Adrenal gland (tissue), 12 donors: ENCODE data around the gene FXYD3. TPM values are rescaled to one million over a fixed set of nuclear protein-coding genes. Genes with fewer than 3 reads are reported as not detected.
"Not testable (repeated sequence)": the region's sequence is repeated elsewhere in the genome, so short reads cannot be mapped to it uniquely, and the experiment has no call there.

Source experiments
- DNase-seq, 7 donors: peaks; one replicate each; pipeline ENCODE4 v3.0.0-alpha.2; 2019 to 2020
- H3K27ac ChIP-seq, 5 donors: fragments of 200-600 bp; sonication (generic) in 4 of 5; 1 replicate in 3 of 5; 2 replicates in 2 of 5; pipeline versions ENCODE4 v1.5.1 to v1.8.0; 2016 to 2020; ENCODE audit warnings: mild to moderate bottlenecking in 1 of 5
- H3K27me3 ChIP-seq: fragments of 200-600 bp; 2 replicates; pipeline ENCODE4 v1.8.0; 2021
- H3K36me3 ChIP-seq, 2 donors: fragments of 200-600 bp; replicated peaks in 1 of 2; 1 replicate in 1 of 2; 2 replicates in 1 of 2; pipeline versions ENCODE4 v1.5.1 to v1.8.0; 2018 to 2022
- H3K4me1 ChIP-seq, 2 donors: fragments of 200-600 bp; replicated peaks in 1 of 2; 1 replicate in 1 of 2; 2 replicates in 1 of 2; pipeline versions ENCODE4 v1.5.1 to v1.8.0; 2018 to 2021
- H3K4me3 ChIP-seq, 4 donors: fragments of 200-600 bp; sonication (generic) in 3 of 4; one replicate each; pipeline ENCODE4 v1.5.1; 2016 to 2018
- H3K9me3 ChIP-seq, 3 donors: fragments of 200-600 bp; sonication (generic) in 1 of 3; replicated peaks in 1 of 3; 1 replicate in 2 of 3; 2 replicates in 1 of 3; pipeline versions ENCODE4 v1.5.1 to v1.8.0; 2016 to 2021
- POLR2A ChIP-seq, 2 donors: fragments of 450-650 bp; IDR thresholded peaks; one replicate each; pipeline ENCODE4 v1.6.1; 2017; ENCODE audit warnings: antibody characterized with exemption in 2 of 2, mild to moderate bottlenecking in 2 of 2, moderate library complexity in 1 of 2
- WGBS, 4 donors: extraction: QIAGEN DNeasy Blood & Tissue Kit in 2 of 4; methylation state at CpG; one replicate each; pipeline versions ENCODE4 v1.1.5 to v1.1.7; 2013 to 2017; 5-methylcytosine and 5-hydroxymethylcytosine counted together
- intact Hi-C, 2 donors: fragments of 100-400 bp; cut with DNase I; formaldehyde crosslinking; loops; one replicate each; pipeline versions ENCODE4 v1.14.1 to v1.15.0; 2022 to 2023
- polyA plus RNA-seq, 3 donors: library from polyadenylated mRNA; stranded (reverse); fragments of 200-250 nt in 2 of 3; fragments of 350-450 nt in 1 of 3; fragmentation: Illumina TruSeq in 1 of 3; extraction: RNeasy Lipid Tissue Mini Kit (QIAGEN cat#74804) in 1 of 3; gene quantifications; one replicate each; pipeline ENCODE4 v1.2.3, GENCODE V29; 2013 to 2014
- total RNA-seq, 9 donors: library from RNA; depleted of rRNA in 4 of 9; stranded (reverse); fragments of >200 nt in 4 of 9; fragments of 120-200 nt in 1 of 9; fragmentation: NEBNext Ultra II Directional in 1 of 9; extraction: Animal tissue kit (Norgen Biotek cat#: 25700) in 1 of 9; gene quantifications; one replicate each; pipeline versions ENCODE4 v1.1.0 to v1.2.4, GENCODE V29; 2013 to 2023
- TF ChIP-seq, protein P1 (sequence below), 6 experiments: fragments of 450-650 bp in 4 of 6; fragments of 200-600 bp in 2 of 6; sonication (generic) in 1 of 6; IDR thresholded peaks; 1 replicate in 5 of 6; 2 replicates in 1 of 6; pipeline versions ENCODE4 v1.5.1 to v1.8.0; 2016 to 2021; ENCODE audit warnings: antibody characterized with exemption in 6 of 6, mild to moderate bottlenecking in 2 of 6, moderate library complexity in 1 of 6
- donor health status: healthy with polysubstance abuse.
- donor health status: Bipolar disorder and iron deficiency.
- donor health status: DM: yes; HTN: yes; CAD: no.
- donor health status: DM: no; HTN: no; CAD: no.
- donor health status: DM: no; HTN: no; CAD: no.
- donor health status: DM: yes; HTN: yes; CAD: no.

FXYD3 gene
- total and polyA plus RNA-seq, 12 donors, result 0.34 to 4.6 (median 2.3) TPM; not detected in 4

DNA sequence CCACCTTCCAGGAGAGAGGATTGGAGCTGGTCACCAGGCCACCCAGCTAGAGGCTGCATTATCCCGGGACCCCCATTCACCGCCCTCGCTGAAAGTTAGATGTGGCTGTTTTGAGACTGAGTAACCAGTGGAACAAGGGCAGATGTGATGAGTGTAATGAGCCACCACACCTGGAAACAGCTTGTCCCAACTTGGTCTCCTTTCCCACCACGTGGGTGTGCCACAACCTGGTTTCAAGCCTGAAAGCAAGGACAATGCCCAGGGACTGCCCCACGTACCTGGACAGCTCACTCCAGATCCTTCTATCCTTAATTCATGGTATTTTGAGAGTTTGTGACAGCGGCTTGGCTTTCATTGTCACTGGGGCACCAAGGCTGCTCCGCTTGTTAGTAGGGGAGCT, 12.2 kb downstream of the FXYD3 start:
- Histone ChIP-seq H3K4me3 (no peak overlapping the region), H3K4me1 (peaks cover 0 to 16% of the 10 kb centered on the region in 2 donors), H3K9me3 (no peaks in the 10 kb centered on the region), H3K36me3 (no peaks in the 10 kb centered on the region), H3K27me3 (no peaks in the 10 kb centered on the region), H3K27ac (no peak overlapping the region)
- intact Hi-C loops, result no loop called here
- no peak for DNase-seq
- TF ChIP-seq, protein P1, sequence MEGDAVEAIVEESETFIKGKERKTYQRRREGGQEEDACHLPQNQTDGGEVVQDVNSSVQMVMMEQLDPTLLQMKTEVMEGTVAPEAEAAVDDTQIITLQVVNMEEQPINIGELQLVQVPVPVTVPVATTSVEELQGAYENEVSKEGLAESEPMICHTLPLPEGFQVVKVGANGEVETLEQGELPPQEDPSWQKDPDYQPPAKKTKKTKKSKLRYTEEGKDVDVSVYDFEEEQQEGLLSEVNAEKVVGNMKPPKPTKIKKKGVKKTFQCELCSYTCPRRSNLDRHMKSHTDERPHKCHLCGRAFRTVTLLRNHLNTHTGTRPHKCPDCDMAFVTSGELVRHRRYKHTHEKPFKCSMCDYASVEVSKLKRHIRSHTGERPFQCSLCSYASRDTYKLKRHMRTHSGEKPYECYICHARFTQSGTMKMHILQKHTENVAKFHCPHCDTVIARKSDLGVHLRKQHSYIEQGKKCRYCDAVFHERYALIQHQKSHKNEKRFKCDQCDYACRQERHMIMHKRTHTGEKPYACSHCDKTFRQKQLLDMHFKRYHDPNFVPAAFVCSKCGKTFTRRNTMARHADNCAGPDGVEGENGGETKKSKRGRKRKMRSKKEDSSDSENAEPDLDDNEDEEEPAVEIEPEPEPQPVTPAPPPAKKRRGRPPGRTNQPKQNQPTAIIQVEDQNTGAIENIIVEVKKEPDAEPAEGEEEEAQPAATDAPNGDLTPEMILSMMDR (IDR thresholded peaks at IDR 0.05), result no peak
- 79 to 94% (median 86%) methylated on average over 5 to 7 of the region's 7 CpGs for whole genome bisulfite sequencing, 4 donors

- WGBS, 4 donors, result 87 to 93% (median 89%) methylated on average over 9 of the region's 9 CpGs
- peaks cover 0 to 14% of the 10 kb centered on the region in 2 donors for H3K4me1 ChIP-seq
Measured at GRCh38 chr19:35128398-35129057, 12.9 kb downstream of the FXYD3 start.

GRCh38 chr19:35129724-35130274, 14.2 kb downstream of the FXYD3 start:
- DNase-seq, H3K36me3 ChIP-seq, H3K27me3 ChIP-seq, H3K4me1 ChIP-seq, H3K27ac ChIP-seq, H3K4me3 ChIP-seq, H3K9me3 ChIP-seq: not testable (repeated sequence)
- intact Hi-C loops, result loop anchor here in 1 of 2 donors (10.0 kb wide), 1 partner anchor 65 kb away; no protein-coding TSS in a partner anchor
- WGBS, 4 donors, result 63 to 68% (median 65%) methylated on average over 14 of the region's 14 CpGs

More at GRCh38 chr19:35128398-35129057, 12.9 kb downstream of the FXYD3 start:
- no peak for TF ChIP-seq POLR2A (IDR thresholded peaks at IDR 0.05)
- TF ChIP-seq, protein P1 (IDR thresholded peaks at IDR 0.05), result no peak
- no peaks in the 10 kb centered on the region for H3K36me3 ChIP-seq
- DNase-seq, result no peak
- no peak overlapping the region for H3K27ac ChIP-seq
- H3K27me3 ChIP-seq, result no peaks in the 10 kb centered on the region
- intact Hi-C loops, result no loop called here
- H3K4me3 ChIP-seq, result no peak overlapping the region
- H3K9me3 ChIP-seq, result no peaks in the 10 kb centered on the region

- no peaks in the 10 kb centered on the region for H3K36me3 ChIP-seq
- WGBS, 4 donors, result 74 to 88% (median 85%) methylated on average over 16 to 31 of the region's 31 CpGs
- no peak overlapping the region for H3K27ac ChIP-seq
- intact Hi-C loops, result loop anchor here in 1 of 2 donors (10.0 kb wide), 1 partner anchor 66 kb away; no protein-coding TSS in a partner anchor
- H3K27me3 ChIP-seq, result no peaks in the 10 kb centered on the region
- TF ChIP-seq, protein P1 (IDR thresholded peaks at IDR 0.05), result no peak
- TF ChIP-seq POLR2A (IDR thresholded peaks at IDR 0.05), result no peak
- H3K4me1 ChIP-seq, result no peaks in the 10 kb centered on the region
- no peak overlapping the region for H3K4me3 ChIP-seq
- DNase-seq, result no peak
- no peaks in the 10 kb centered on the region for H3K9me3 ChIP-seq
Measured at GRCh38 chr19:35130761-35131720, 15.4 kb downstream of the FXYD3 start.
